Uterus (tissue), 4 donors: ENCODE measurements around the gene ATR. TPM values are rescaled to one million over a fixed set of nuclear protein-coding genes. Genes with fewer than 3 reads are reported as not detected.
"Not testable (repeated sequence)": the region's sequence is repeated elsewhere in the genome, so short reads cannot be mapped to it uniquely, and the experiment has no call there.

ENCODE experiments used
- DNase-seq, 2 donors: peaks; one replicate each; pipeline ENCODE4 v3.0.0-alpha.2; 2019 to 2020
- H3K27ac ChIP-seq, 2 donors: fragments of 200-600 bp; sonication (generic); 1 replicate in 1 of 2; 2 replicates in 1 of 2; pipeline ENCODE4 v1.5.1; 2016 to 2018
- H3K27me3 ChIP-seq, 2 donors: fragments of 200-600 bp; sonication (generic); one replicate each; pipeline ENCODE4 v1.5.1; 2018 to 2019; ENCODE audit warnings: control low read depth in 1 of 2
- H3K36me3 ChIP-seq, 2 donors: fragments of 200-600 bp; sonication (generic); one replicate each; pipeline ENCODE4 v1.5.1; 2019; ENCODE audit warnings: control low read depth in 1 of 2
- H3K4me1 ChIP-seq, 2 donors: fragments of 200-600 bp; sonication (generic); one replicate each; pipeline ENCODE4 v1.5.1; 2018 to 2019; ENCODE audit warnings: control low read depth in 1 of 2
- H3K4me3 ChIP-seq, 2 donors: fragments of 200-600 bp; sonication (generic); 1 replicate in 1 of 2; 2 replicates in 1 of 2; pipeline ENCODE4 v1.5.1; 2018 to 2019; ENCODE audit warnings: mild to moderate bottlenecking in 1 of 2
- H3K9me3 ChIP-seq, 2 donors: fragments of 200-600 bp; sonication (generic); one replicate each; pipeline ENCODE4 v1.5.1; 2019; ENCODE audit warnings: control low read depth in 1 of 2
- POLR2A ChIP-seq, 2 donors: fragments of 450-650 bp; IDR thresholded peaks; one replicate each; pipeline ENCODE4 v1.6.1; 2016; ENCODE audit warnings: antibody characterized with exemption in 2 of 2, mild to moderate bottlenecking in 1 of 2, moderate library complexity in 1 of 2
- intact Hi-C: fragments of 100-400 bp; cut with DNase I; formaldehyde crosslinking; loops from one replicate; pipeline ENCODE4 v1.15.1; 2023; ENCODE audit warnings: low total_unique reads
- total RNA-seq, 4 donors: library from RNA; depleted of rRNA in 3 of 4; stranded (reverse); fragments of >200 nt in 3 of 4; gene quantifications; one replicate each; pipeline versions ENCODE4 v1.1.0 to v1.2.4, GENCODE V29; 2014 to 2023
- TF ChIP-seq, protein P1 (sequence below), 4 experiments: fragments of 200-600 bp in 2 of 4; fragments of 450-650 bp in 2 of 4; sonication (generic) in 2 of 4; IDR thresholded peaks; one replicate each; pipeline ENCODE4 v1.5.1; 2016 to 2019; ENCODE audit warnings: antibody characterized with exemption in 4 of 4, mild to moderate bottlenecking in 2 of 4, moderate library complexity in 1 of 4
- donor health status: DM: yes; HTN: yes; CAD: no.

ATR gene
- total RNA-seq, 4 donors from 2014 or later: 18.4 to 50.5 (median 31.1) TPM

DNA sequence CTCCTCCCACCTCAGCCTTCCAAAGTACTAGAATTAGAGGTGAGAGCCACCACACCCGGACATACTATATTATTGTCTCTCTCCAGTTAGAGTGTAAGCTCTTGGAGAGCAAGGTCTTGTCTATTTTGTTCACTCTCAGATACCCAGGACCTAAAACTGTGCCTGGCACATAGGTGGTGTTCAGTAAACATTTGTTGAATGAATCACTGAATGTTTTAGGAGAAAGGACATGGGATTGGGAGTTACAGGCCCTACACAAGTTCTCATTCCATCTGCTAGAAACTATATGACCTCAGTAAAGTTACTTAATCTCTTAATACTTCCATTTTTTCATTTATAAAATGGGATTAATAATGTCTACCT is 1.5 kb upstream of the ATR start:
- H3K4me1 ChIP-seq: no peaks in the 10 kb centered on the region
- intact Hi-C loops: no loop called here
- no peak for TF ChIP-seq POLR2A (IDR thresholded peaks at IDR 0.05)
- TF ChIP-seq, protein P1, sequence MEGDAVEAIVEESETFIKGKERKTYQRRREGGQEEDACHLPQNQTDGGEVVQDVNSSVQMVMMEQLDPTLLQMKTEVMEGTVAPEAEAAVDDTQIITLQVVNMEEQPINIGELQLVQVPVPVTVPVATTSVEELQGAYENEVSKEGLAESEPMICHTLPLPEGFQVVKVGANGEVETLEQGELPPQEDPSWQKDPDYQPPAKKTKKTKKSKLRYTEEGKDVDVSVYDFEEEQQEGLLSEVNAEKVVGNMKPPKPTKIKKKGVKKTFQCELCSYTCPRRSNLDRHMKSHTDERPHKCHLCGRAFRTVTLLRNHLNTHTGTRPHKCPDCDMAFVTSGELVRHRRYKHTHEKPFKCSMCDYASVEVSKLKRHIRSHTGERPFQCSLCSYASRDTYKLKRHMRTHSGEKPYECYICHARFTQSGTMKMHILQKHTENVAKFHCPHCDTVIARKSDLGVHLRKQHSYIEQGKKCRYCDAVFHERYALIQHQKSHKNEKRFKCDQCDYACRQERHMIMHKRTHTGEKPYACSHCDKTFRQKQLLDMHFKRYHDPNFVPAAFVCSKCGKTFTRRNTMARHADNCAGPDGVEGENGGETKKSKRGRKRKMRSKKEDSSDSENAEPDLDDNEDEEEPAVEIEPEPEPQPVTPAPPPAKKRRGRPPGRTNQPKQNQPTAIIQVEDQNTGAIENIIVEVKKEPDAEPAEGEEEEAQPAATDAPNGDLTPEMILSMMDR (IDR thresholded peaks at IDR 0.05): no peak
- no peaks in the 10 kb centered on the region for H3K9me3 ChIP-seq
- no peaks in the 10 kb centered on the region for H3K36me3 ChIP-seq
- no peak for DNase-seq
- H3K4me3 ChIP-seq: no peak overlapping the region
- no peaks in the 10 kb centered on the region for H3K27me3 ChIP-seq
- H3K27ac ChIP-seq: no peak overlapping the region

DNA sequence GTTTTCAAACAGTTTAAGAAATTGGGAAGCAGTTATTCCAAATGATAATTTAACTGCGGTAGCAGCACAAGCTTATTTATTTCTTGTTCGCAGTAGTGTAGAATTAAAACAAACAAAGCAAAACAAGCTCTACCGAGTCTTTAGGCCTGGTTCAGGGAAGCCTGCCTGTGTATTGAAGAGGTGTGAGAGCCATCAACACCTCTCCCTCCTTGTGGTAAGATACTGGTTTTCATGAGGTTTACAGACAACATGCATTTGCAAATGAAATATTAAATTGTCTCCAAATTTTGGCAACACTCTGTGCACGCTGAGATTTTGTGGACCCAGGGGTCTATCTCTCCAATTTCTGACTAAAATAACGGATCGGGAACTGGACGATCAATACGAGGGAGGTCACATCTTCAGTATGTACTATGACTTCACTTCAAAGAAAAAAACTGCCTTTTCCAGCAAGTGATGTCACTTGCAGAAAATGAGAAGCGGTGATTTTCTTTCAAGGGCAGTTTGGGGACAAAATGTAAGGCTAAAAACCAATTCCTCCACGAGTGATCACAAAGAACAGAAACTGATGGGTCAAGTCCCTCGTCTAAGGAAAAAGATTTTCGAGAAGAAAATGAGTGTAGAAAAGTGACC is 721 bp downstream of the ATR start:
- no peak for DNase-seq
- H3K4me1 ChIP-seq: no peaks in the 10 kb centered on the region
- no peaks in the 10 kb centered on the region for H3K27me3 ChIP-seq
- peak overlapping the region; percentile 85 to 92 for H3K4me3 ChIP-seq
- intact Hi-C loops: no loop called here
- TF ChIP-seq POLR2A (IDR thresholded peaks at IDR 0.05): no peak
- TF ChIP-seq, protein P1 (IDR thresholded peaks at IDR 0.05): no peak
- H3K27ac ChIP-seq: peak overlapping the region; percentile 84 to 92
- no peaks in the 10 kb centered on the region for H3K36me3 ChIP-seq
- H3K9me3 ChIP-seq: no peaks in the 10 kb centered on the region

DNA sequence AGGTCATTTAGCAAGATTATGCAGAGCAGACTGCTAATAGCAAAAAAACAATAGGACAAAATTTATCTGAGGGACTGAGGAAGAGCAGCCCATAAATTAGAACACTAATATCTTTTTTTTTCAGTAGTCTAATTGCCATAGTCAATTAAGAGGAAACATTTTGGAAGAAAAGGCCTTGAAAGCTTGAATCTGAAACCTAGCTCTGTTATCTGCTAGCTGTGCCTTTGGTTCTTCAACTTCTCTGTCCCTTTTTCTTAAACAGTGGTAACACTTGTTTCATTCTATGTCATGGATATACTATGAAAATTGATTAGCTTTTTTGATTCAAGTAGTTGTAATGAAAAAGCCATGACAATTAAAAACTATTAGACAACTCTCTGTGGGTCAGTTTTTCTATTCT is 1.7 kb downstream of the ATR start:
- TF ChIP-seq, protein P1 (IDR thresholded peaks at IDR 0.05): no peak
- no peak for TF ChIP-seq POLR2A (IDR thresholded peaks at IDR 0.05)
- no peak for DNase-seq
- no peaks in the 10 kb centered on the region for H3K4me1 ChIP-seq
- no peaks in the 10 kb centered on the region for H3K27me3 ChIP-seq
- H3K36me3 ChIP-seq: no peaks in the 10 kb centered on the region
- intact Hi-C loops: no loop called here
- no peaks in the 10 kb centered on the region for H3K9me3 ChIP-seq
- no peak overlapping the region for H3K27ac ChIP-seq
- H3K4me3 ChIP-seq: no peak overlapping the region

DNA sequence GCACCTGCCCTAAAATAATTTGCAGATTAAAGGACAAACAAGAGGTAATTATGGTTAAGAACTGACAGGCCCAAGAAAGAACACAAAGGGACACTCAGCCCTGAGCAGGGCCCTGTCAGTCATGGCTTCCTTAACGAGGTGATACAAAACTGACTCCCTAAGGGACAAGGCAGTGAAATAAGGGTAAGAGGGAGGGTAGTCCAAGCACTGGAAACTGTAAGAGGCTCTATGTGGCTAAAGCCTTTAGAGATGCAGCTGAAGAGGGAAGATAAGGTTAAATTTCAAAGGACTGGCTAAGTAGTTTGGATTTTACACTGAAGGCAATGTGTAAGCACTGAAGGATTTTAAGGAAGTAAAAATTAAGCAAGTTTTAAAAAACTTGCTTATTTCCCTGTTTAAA is 3.9 kb downstream of the ATR start:
- Histone ChIP-seq H3K27me3 (no peaks in the 10 kb centered on the region), H3K9me3 (no peaks in the 10 kb centered on the region), H3K4me3 (no peak overlapping the region), H3K4me1 (no peaks in the 10 kb centered on the region), H3K27ac (no peak overlapping the region), H3K36me3 (no peaks in the 10 kb centered on the region)
- TF ChIP-seq, protein P1 (IDR thresholded peaks at IDR 0.05): no peak
- no peak for TF ChIP-seq POLR2A (IDR thresholded peaks at IDR 0.05)
- intact Hi-C loops: no loop called here
- DNase-seq: no peak

DNA sequence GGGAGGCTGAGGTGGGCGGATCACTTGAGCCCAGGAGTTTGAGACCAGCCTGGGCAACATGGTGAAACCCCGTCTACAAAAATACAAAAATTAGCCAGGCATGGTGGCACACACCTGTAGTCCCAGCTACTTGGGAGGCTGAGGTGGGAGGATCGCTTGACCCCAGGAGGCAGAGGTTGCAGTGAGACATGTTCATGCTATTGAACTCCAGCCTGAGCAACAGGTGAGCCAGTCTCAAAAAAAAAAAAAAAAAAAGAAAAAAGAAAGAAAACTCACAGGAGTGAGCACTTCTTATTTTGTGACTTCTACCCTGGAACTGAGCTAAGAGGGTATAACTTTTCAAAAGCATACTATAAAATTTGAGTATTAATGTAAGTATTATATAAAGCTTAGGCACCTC is 4.3 kb downstream of the ATR start:
- H3K4me1 ChIP-seq, H3K36me3 ChIP-seq, intact Hi-C loops, H3K9me3 ChIP-seq, H3K4me3 ChIP-seq, H3K27ac ChIP-seq, DNase-seq, H3K27me3 ChIP-seq: not testable (repeated sequence)

DNA sequence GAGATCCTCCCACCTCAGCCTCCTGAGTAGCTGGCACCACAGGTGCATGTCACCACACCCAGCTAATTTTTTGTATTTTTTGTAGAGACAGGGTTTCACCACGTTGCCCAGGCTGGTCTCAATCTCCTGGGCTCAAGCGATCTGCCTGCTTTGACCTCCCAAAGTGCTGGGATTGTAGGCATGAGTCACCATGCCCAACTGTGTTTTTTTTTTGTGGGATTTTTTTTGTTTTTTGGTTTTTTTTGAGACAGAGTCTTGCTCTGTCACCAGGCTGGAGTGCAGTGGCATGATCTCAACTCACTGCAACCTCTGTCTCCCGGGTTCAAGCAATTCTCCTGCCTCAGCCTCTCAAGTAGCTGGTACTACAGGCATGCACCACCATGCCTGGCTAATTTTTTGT is 9.1 kb downstream of the ATR start:
- DNase-seq, intact Hi-C loops, H3K4me3 ChIP-seq, H3K36me3 ChIP-seq, H3K9me3 ChIP-seq, H3K27ac ChIP-seq, H3K27me3 ChIP-seq, H3K4me1 ChIP-seq: not testable (repeated sequence)
